DOHH2 (cell line): ENCODE measurements around the gene HOXC12.
A peak's percentile ranks its signal among the peaks of the same experiment; 100 is the strongest.

Experiments
- H3F3A ChIP-seq: fragments of 200-600 bp; sonication (generic), shearing (Covaris generic); 2 replicates; pipeline ENCODE4 v1.6.0; 2016; ENCODE audit warnings: antibody characterized with exemption, mild to moderate bottlenecking; ENCODE audit not compliant: control insufficient read depth, insufficient read depth
- H3K27ac ChIP-seq: fragments of 200-600 bp; sonication (generic); 2 replicates; pipeline ENCODE4 v1.5.1; 2014; ENCODE audit warnings: low read depth, mild to moderate bottlenecking, low read length, moderate library complexity
- H3K27me3 ChIP-seq: fragments of 200-600 bp; sonication (generic); 2 replicates; pipeline ENCODE4 v1.6.1; 2014; ENCODE audit warnings: mild to moderate bottlenecking, low read length, mixed read lengths; ENCODE audit not compliant: control insufficient read depth
- H3K36me3 ChIP-seq: fragments of 200-600 bp; sonication (generic); 2 replicates; pipeline ENCODE4 v1.6.1; 2014; ENCODE audit warnings: mild to moderate bottlenecking, low read length, moderate library complexity, mixed read lengths; ENCODE audit not compliant: control insufficient read depth
- H3K4me1 ChIP-seq: fragments of 200-600 bp; sonication (generic); 2 replicates; pipeline ENCODE4 v1.6.1; 2014; ENCODE audit warnings: mild to moderate bottlenecking, low read length, mixed read lengths; ENCODE audit not compliant: control insufficient read depth
- H3K4me2 ChIP-seq: fragments of 200-600 bp; sonication (generic); 2 replicates; pipeline ENCODE4 v1.6.0; 2014; ENCODE audit warnings: mild to moderate bottlenecking, low read length, moderate library complexity
- H3K4me3 ChIP-seq: fragments of 200-600 bp; sonication (generic); 2 replicates; pipeline ENCODE4 v1.5.1; 2014; ENCODE audit warnings: mild to moderate bottlenecking, low read length, mixed read lengths
- H3K79me2 ChIP-seq: fragments of 200-600 bp; sonication (generic); 2 replicates; pipeline ENCODE4 v1.6.1; 2014; ENCODE audit warnings: mild to moderate bottlenecking, low read length, mixed read lengths; ENCODE audit not compliant: control insufficient read depth
- H3K9me2 ChIP-seq: fragments of 200-600 bp; sonication (generic); replicated peaks from 2 replicates; pipeline ENCODE4 v1.6.1; 2014; ENCODE audit warnings: mild to moderate bottlenecking, low read length, mixed read lengths; ENCODE audit not compliant: control insufficient read depth
- H3K9me3 ChIP-seq: fragments of 200-600 bp; sonication (generic); 2 replicates; pipeline ENCODE4 v1.6.1; 2014; ENCODE audit warnings: antibody characterized with exemption, low read length, mixed read lengths; ENCODE audit not compliant: control insufficient read depth, insufficient read depth
- H4K20me1 ChIP-seq: fragments of 200-600 bp; sonication (generic); 2 replicates; pipeline ENCODE4 v1.6.0; 2014; ENCODE audit warnings: low read depth, mild to moderate bottlenecking, antibody characterized with exemption, low read length, moderate library complexity; ENCODE audit not compliant: control insufficient read depth, insufficient read depth
- CTCF ChIP-seq: fragments of 200-600 bp; sonication (generic); IDR thresholded peaks from one replicate; pipeline ENCODE4 v1.5.1; 2014; ENCODE audit warnings: antibody characterized with exemption, mild to moderate bottlenecking, low read depth, low read length; ENCODE audit not compliant: poor library complexity, severe bottlenecking
- EZH2phosphoT487 ChIP-seq: fragments of 200-600 bp; sonication (generic); IDR thresholded peaks from 2 replicates; pipeline ENCODE4 v1.6.1; 2017; ENCODE audit warnings: borderline replicate concordance, mild to moderate bottlenecking, antibody characterized with exemption, low read length, moderate library complexity, mixed read lengths

The HOXC12 gene

GRCh38 chr12:53976823-53977595 is 22.3 kb downstream of the HOXC12 start:
- peaks cover 6% of the 10 kb centered on the region; the same call in 1 of the 2 replicates for H3F3A ChIP-seq
- H4K20me1 ChIP-seq = no peaks in the 10 kb centered on the region; the same call in 1 of the 2 replicates
- peaks cover 38% of the 10 kb centered on the region for H3K4me1 ChIP-seq
- no peaks in the 10 kb centered on the region for H3K9me3 ChIP-seq
- peaks cover 50% of the 10 kb centered on the region for H3K27me3 ChIP-seq
- H3K79me2 ChIP-seq = no peaks in the 10 kb centered on the region
- H3K27ac ChIP-seq = no peak overlapping the region
- peak overlapping the region; percentile 76 for H3K4me2 ChIP-seq
- no peaks in the 10 kb centered on the region for H3K36me3 ChIP-seq
- H3K9me2 ChIP-seq = no peaks in the 10 kb centered on the region
- peak overlapping the region; percentile 48 for H3K4me3 ChIP-seq
- TF ChIP-seq CTCF (no peak), EZH2phosphoT487 (no peak)

- peaks cover 47% of the 10 kb centered on the region for H3K27me3 ChIP-seq
- peaks cover 6% of the 10 kb centered on the region; the same call in 1 of the 2 replicates for H3F3A ChIP-seq
- H3K4me2 ChIP-seq = peak overlapping the region; percentile 76
- no peaks in the 10 kb centered on the region for H3K79me2 ChIP-seq
- no peaks in the 10 kb centered on the region for H3K9me3 ChIP-seq
- no peak overlapping the region for H3K27ac ChIP-seq
- TF ChIP-seq CTCF = no peak
- TF ChIP-seq EZH2phosphoT487 = no peak
- no peaks in the 10 kb centered on the region for H3K36me3 ChIP-seq
- no peaks in the 10 kb centered on the region for H3K9me2 ChIP-seq
- peak overlapping the region; percentile 48 for H3K4me3 ChIP-seq
- H3K4me1 ChIP-seq = peaks cover 38% of the 10 kb centered on the region
- H4K20me1 ChIP-seq = no peaks in the 10 kb centered on the region
Observed at GRCh38 chr12:53977596-53978445, 23.1 kb downstream of the HOXC12 start.

GRCh38 chr12:53978477-53979356 is 24.0 kb downstream of the HOXC12 start:
- Histone ChIP-seq H3K27me3 (peaks cover 48% of the 10 kb centered on the region), H3K4me2 (no peak overlapping the region), H4K20me1 (no peaks in the 10 kb centered on the region), H3K9me3 (no peaks in the 10 kb centered on the region), H3K4me1 (peaks cover 43% of the 10 kb centered on the region), H3K9me2 (no peaks in the 10 kb centered on the region), H3K27ac (no peak overlapping the region), H3K4me3 (no peak overlapping the region), H3K36me3 (no peaks in the 10 kb centered on the region), H3K79me2 (no peaks in the 10 kb centered on the region), H3F3A (peaks cover 6% of the 10 kb centered on the region; the same call in 1 of the 2 replicates)
- TF ChIP-seq EZH2phosphoT487 (no peak), CTCF (no peak)
